Measurements from ENCODE around the gene POLRMT. TPM values are rescaled to one million over a fixed set of nuclear protein-coding genes. Genes with fewer than 3 reads are reported as not detected.

The POLRMT gene
- total and polyA plus RNA-seq, 11 donors: 32.0 to 78.0 (median 41.5) TPM

DNA sequence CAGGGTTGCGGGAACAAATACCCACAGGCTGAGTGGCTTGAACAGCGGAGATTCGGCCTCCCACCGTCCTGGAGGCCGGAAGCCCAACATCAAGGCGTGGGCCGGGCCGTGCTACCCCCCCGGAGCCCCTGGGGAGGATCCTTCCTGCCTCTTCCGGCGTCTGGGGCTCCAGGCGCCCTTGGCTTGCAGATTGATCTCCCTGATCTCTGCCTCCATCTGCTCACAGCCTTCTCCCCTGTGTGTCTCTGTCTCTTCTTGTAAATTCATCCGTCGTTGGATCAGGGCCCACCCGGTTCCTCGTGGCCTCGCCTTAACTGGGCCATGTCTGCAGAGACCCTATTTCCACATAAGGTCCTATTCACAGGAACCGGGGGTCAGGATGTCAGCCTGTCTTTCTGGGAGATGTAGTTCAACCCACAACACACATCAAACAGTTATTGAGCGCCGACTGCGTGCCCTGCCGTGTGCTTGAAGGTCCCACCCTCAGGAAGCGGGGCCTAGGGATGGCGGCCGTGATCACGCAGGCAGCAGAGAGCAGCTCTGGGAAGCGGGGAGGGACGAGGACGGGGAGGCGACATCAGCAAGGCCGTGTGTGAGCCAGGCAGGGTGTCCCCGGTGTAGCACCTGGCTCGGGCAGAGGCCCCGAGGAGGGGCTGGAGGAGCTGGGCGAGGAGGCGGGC is 22.4 kb downstream of the POLRMT start:
- intact Hi-C loops (cut with DNase I): no loop called here
- WGBS, 4 donors: 39 to 56% (median 46%) methylated on average over 30 to 36 of the region's 36 CpGs
- H3K36me3 ChIP-seq: no peaks in the 10 kb centered on the region
- H3K27ac ChIP-seq: peak overlapping the region in 10 of 12 donors; percentile 11 to 81 (median 50)
- TF ChIP-seq, protein P1, sequence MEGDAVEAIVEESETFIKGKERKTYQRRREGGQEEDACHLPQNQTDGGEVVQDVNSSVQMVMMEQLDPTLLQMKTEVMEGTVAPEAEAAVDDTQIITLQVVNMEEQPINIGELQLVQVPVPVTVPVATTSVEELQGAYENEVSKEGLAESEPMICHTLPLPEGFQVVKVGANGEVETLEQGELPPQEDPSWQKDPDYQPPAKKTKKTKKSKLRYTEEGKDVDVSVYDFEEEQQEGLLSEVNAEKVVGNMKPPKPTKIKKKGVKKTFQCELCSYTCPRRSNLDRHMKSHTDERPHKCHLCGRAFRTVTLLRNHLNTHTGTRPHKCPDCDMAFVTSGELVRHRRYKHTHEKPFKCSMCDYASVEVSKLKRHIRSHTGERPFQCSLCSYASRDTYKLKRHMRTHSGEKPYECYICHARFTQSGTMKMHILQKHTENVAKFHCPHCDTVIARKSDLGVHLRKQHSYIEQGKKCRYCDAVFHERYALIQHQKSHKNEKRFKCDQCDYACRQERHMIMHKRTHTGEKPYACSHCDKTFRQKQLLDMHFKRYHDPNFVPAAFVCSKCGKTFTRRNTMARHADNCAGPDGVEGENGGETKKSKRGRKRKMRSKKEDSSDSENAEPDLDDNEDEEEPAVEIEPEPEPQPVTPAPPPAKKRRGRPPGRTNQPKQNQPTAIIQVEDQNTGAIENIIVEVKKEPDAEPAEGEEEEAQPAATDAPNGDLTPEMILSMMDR (IDR thresholded peaks at IDR 0.05): no peak
- TF ChIP-seq POLR2A (IDR thresholded peaks at IDR 0.05): no peak
- peaks cover 0 to 3% (median 0%) of the 10 kb centered on the region in 9 donors for H3K27me3 ChIP-seq
- DNase-seq (peak; percentile 72 to 88 (median 74)), ATAC-seq (peak in 3 of 4 donors; percentile 50 to 69 (median 63))
- H3K9me3 ChIP-seq: no peaks in the 10 kb centered on the region
- peaks cover 0 to 33% (median 13%) of the 10 kb centered on the region in 12 donors for H3K4me1 ChIP-seq
- peak overlapping the region in 9 of 12 donors; percentile 12 to 53 (median 27) for H3K4me3 ChIP-seq

- intact Hi-C loops (cut with DNase I): no loop called here
- ATAC-seq (peak in 1 of 4 donors; percentile 29), DNase-seq (no peak)
- peaks cover 0 to 33% (median 13%) of the 10 kb centered on the region in 12 donors for H3K4me1 ChIP-seq
- H3K27ac ChIP-seq: peak overlapping the region in 10 of 12 donors; percentile 11 to 81 (median 50)
- no peaks in the 10 kb centered on the region for H3K27me3 ChIP-seq
- no peaks in the 10 kb centered on the region for H3K9me3 ChIP-seq
- WGBS, 4 donors: 57 to 84% (median 69%) methylated on average over 17 to 38 of the region's 38 CpGs
- H3K36me3 ChIP-seq: no peaks in the 10 kb centered on the region
- peak overlapping the region in 9 of 12 donors; percentile 12 to 53 (median 27) for H3K4me3 ChIP-seq
- TF ChIP-seq, protein P1 (IDR thresholded peaks at IDR 0.05): no peak
- no peak for TF ChIP-seq POLR2A (IDR thresholded peaks at IDR 0.05)
These were observed 23.1 kb downstream of the POLRMT start for GRCh38 chr19:610071-610800.

DNA sequence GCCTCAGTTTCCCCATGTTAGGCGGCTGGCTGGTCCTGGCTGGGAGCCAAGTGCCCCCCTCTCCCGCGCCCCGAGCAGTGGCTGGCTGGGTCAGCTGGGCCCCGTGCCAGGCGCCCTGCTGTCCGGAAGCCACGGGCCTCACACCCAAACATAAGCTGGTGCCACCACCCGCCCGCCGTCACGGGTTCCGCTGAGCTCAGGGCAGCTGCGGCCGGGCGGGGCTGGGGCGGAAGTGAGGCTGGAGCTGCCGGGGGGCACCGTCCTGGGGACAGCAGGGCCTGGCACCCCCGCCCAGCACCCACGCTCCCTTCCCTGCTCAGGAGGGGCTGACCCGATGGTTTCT is 24.4 kb downstream of the POLRMT start:
- H3K36me3 ChIP-seq: no peaks in the 10 kb centered on the region
- ATAC-seq: peak; percentile 59 to 83 (median 66)
- H3K4me3 ChIP-seq: no peak overlapping the region
- WGBS, 4 donors: 46 to 63% (median 53%) methylated on average over 18 to 22 of the region's 22 CpGs
- intact Hi-C loops (cut with DNase I): no loop called here
- H3K27me3 ChIP-seq: no peaks in the 10 kb centered on the region
- H3K27ac ChIP-seq: peak overlapping the region in 9 of 12 donors; percentile 20 to 68 (median 59)
- TF ChIP-seq, protein P1 (IDR thresholded peaks at IDR 0.05): no peak
- TF ChIP-seq POLR2A (IDR thresholded peaks at IDR 0.05): no peak
- peaks cover 0 to 33% (median 13%) of the 10 kb centered on the region in 12 donors for H3K4me1 ChIP-seq
- peak; percentile 67 to 80 (median 74) for DNase-seq
- no peaks in the 10 kb centered on the region for H3K9me3 ChIP-seq

Measured in heart left ventricle (tissue), 16 donors.